Epidermal melanocyte (primary cell): Measurements from ENCODE around the gene MMP2.

Source experiments
- DNase-seq: peaks from one replicate; pipeline ENCODE4 v3.0.0; 2011; ENCODE audit warnings: low spot score; ENCODE audit not compliant: insufficient read length

MMP2 gene

GRCh38 chr16:55478827-55479429 lies at the start of gene MMP2:
Gene MMP2, plus strand, starts transcription at chr16:55479198. Its CDS starts 282 bp downstream, at chr16:55479480.
- DNase-seq = peak; percentile 49

- DNase-seq = no peak
Observed at GRCh38 chr16:55433030-55433429, 46.0 kb upstream of the MMP2 start.

GRCh38 chr16:55433535-55433934 lies 45.5 kb upstream of the MMP2 start:
- DNase-seq = no peak

GRCh38 chr16:55434000-55434399 lies 45.0 kb upstream of the MMP2 start:
- no peak for DNase-seq

- no peak for DNase-seq
Observed at GRCh38 chr16:55435387-55435786, 43.6 kb upstream of the MMP2 start.

GRCh38 chr16:55436587-55436986 lies 42.4 kb upstream of the MMP2 start:
- no peak for DNase-seq

- DNase-seq = no peak
Observed at GRCh38 chr16:55437625-55438024, 41.4 kb upstream of the MMP2 start.

- DNase-seq = no peak
Observed at GRCh38 chr16:55438281-55438680, 40.7 kb upstream of the MMP2 start.

- DNase-seq = no peak
Observed at GRCh38 chr16:55439101-55439690, 39.8 kb upstream of the MMP2 start.

- no peak for DNase-seq
Observed at GRCh38 chr16:55443434-55444346, 35.3 kb upstream of the MMP2 start.

- no peak for DNase-seq
Observed at GRCh38 chr16:55444754-55445485, 34.1 kb upstream of the MMP2 start.

GRCh38 chr16:55447231-55447630 lies 31.8 kb upstream of the MMP2 start:
- DNase-seq = no peak

GRCh38 chr16:55452996-55453395 lies 26.0 kb upstream of the MMP2 start:
- no peak for DNase-seq

- DNase-seq = no peak
Observed at GRCh38 chr16:55453909-55454308, 25.1 kb upstream of the MMP2 start.

GRCh38 chr16:55454861-55455260 lies 24.1 kb upstream of the MMP2 start:
- no peak for DNase-seq

GRCh38 chr16:55462241-55462640 lies 16.8 kb upstream of the MMP2 start:
- DNase-seq = no peak

GRCh38 chr16:55464375-55464774 lies 14.6 kb upstream of the MMP2 start:
- no peak for DNase-seq

- peak; percentile 61 for DNase-seq
Observed at GRCh38 chr16:55465077-55465896, 13.7 kb upstream of the MMP2 start.

GRCh38 chr16:55466209-55466608 lies 12.8 kb upstream of the MMP2 start:
- DNase-seq = no peak

- no peak for DNase-seq
Observed at GRCh38 chr16:55467898-55468297, 11.1 kb upstream of the MMP2 start.
